Measurements from ENCODE around the gene C10orf120.

GRCh38 chr10:122657729-122658128 lies 41.9 kb downstream of the C10orf120 start:
- TF ChIP-seq CTCF (IDR thresholded peaks at IDR 0.05) (no peak), POLR2A (IDR thresholded peaks at IDR 0.05) (no peak), POLR2AphosphoS5 (IDR thresholded peaks at IDR 0.05) (no peak)
